NCI-H187 (cell line): ENCODE results near the gene DNAJB14.
A peak's percentile ranks its signal among the peaks of the same experiment; 100 is the strongest.
"Not testable (repeated sequence)": the region's sequence is repeated elsewhere in the genome, so short reads cannot be mapped to it uniquely, and the experiment has no call there.

Experiments
- DNase-seq, 2 experiments: peaks; one replicate each; lab custom pipeline; 2025; lab: John Stamatoyannopoulos, UW

DNAJB14 gene

GRCh38 chr4:99946356-99947189, at the start of gene DNAJB14:
Gene DNAJB14 (minus strand): TSS chr4:99946618. CDS start chr4:99946571, 47 bp downstream.
- DNase-seq: peak in 1 of 2 experiments; percentile 28

GRCh38 chr4:99991741-99992140, 45.3 kb upstream of the DNAJB14 start:
- no peak for DNase-seq

- DNase-seq: no peak
Observed at GRCh38 chr4:99987681-99988080, 41.3 kb upstream of the DNAJB14 start.

GRCh38 chr4:99986792-99987191, 40.4 kb upstream of the DNAJB14 start:
- no peak for DNase-seq

- DNase-seq: no peak
Observed at GRCh38 chr4:99983289-99983943, 37.0 kb upstream of the DNAJB14 start.

GRCh38 chr4:99979872-99980271, 33.5 kb upstream of the DNAJB14 start:
- no peak for DNase-seq

GRCh38 chr4:99971453-99972111, 25.2 kb upstream of the DNAJB14 start:
- DNase-seq: no peak

- DNase-seq: no peak
Observed at GRCh38 chr4:99968330-99968729, 21.9 kb upstream of the DNAJB14 start.

- DNase-seq: no peak
Observed at GRCh38 chr4:99966692-99967091, 20.3 kb upstream of the DNAJB14 start.

- DNase-seq: no peak
Observed at GRCh38 chr4:99965674-99966350, 19.4 kb upstream of the DNAJB14 start.

- DNase-seq: no peak
Observed at GRCh38 chr4:99965173-99965572, 18.8 kb upstream of the DNAJB14 start.

GRCh38 chr4:99961711-99962110, 15.3 kb upstream of the DNAJB14 start:
- DNase-seq: no peak

GRCh38 chr4:99960648-99961047, 14.2 kb upstream of the DNAJB14 start:
- no peak for DNase-seq

GRCh38 chr4:99958207-99958606, 11.8 kb upstream of the DNAJB14 start:
- not testable (repeated sequence) for DNase-seq

- DNase-seq: no peak
Observed at GRCh38 chr4:99950913-99951254, 4.5 kb upstream of the DNAJB14 start.

GRCh38 chr4:99949999-99950912, 3.8 kb upstream of the DNAJB14 start, which contains the start of gene H2AZ1:
Gene H2AZ1 (minus strand): TSS chr4:99950275. CDS start chr4:99950170, 105 bp downstream.
- DNase-seq: peak; percentile 88 to 90

GRCh38 chr4:99949034-99949998, 2.9 kb upstream of the DNAJB14 start:
- DNase-seq: peak; percentile 61 to 84

GRCh38 chr4:99947608-99948007, 1.2 kb upstream of the DNAJB14 start:
- DNase-seq: no peak

GRCh38 chr4:99947190-99947578, 766 bp upstream of the DNAJB14 start:
- no peak for DNase-seq
